K562 (cell line): ENCODE results near the gene POLR3A. TPM values are rescaled to one million over a fixed set of nuclear protein-coding genes. Genes with fewer than 3 reads are reported as not detected.
A peak's percentile ranks its signal among the peaks of the same experiment; 100 is the strongest.

ENCODE experiments used
- CREB1 ChIP-seq, 2 experiments: sonication (generic) in 1 of 2; formaldehyde crosslinking in 1 of 2; IDR thresholded peaks; 2 replicates each; pipeline versions ENCODE4 v1.6.1 to v1.8.0; 2012 to 2022; ENCODE audit warnings: inconsistent platforms in 1 of 2, mild to moderate bottlenecking in 1 of 2, missing genetic modification reagents in 1 of 2, moderate library complexity in 1 of 2
- FOXK2 ChIP-seq, 2 experiments: fragments of 450-650 bp; IDR thresholded peaks in 1 of 2; conservative IDR thresholded peaks in 1 of 2; 2 replicates each; pipeline ENCODE4 v1.6.1; 2016; ENCODE audit warnings: low read depth in 2 of 2, mild to moderate bottlenecking in 1 of 2
- FOXP1 ChIP-seq: sonication (generic); formaldehyde crosslinking; IDR thresholded peaks from 2 replicates; pipeline ENCODE4 v1.8.0; 2022; ENCODE audit warnings: mild to moderate bottlenecking, missing genetic modification reagents
- HBP1 ChIP-seq: fragments of 450-650 bp; formaldehyde crosslinking; IDR thresholded peaks from 2 replicates; pipeline ENCODE4 v1.4.0; 2022; ENCODE audit warnings: missing genetic modification characterization
- MTA2 ChIP-seq: fragments of 450-650 bp; IDR thresholded peaks from 2 replicates; pipeline ENCODE4 v1.6.1; 2016; ENCODE audit warnings: low read depth
- PCBP1 ChIP-seq: fragments of 200-400 bp; formaldehyde crosslinking; IDR thresholded peaks from 2 replicates; pipeline ENCODE4 v1.6.1; 2018; ENCODE audit warnings: mild to moderate bottlenecking, low read depth, low read length; ENCODE audit not compliant: poor library complexity, severe bottlenecking
- SETDB1 ChIP-seq: IDR thresholded peaks from one replicate; pipeline ENCODE4 v1.6.1; 2012; ENCODE audit warnings: low read length, control low read depth, inconsistent platforms
- SFPQ ChIP-seq: fragments of 200-400 bp; formaldehyde crosslinking; IDR thresholded peaks from 2 replicates; pipeline ENCODE4 v1.6.1; 2017; ENCODE audit warnings: mild to moderate bottlenecking, low read depth, low read length, moderate library complexity
- ZNF146 ChIP-seq: IDR thresholded peaks from one replicate; pipeline ENCODE4 v1.6.1; 2018; ENCODE audit warnings: missing compliant biosample characterization; ENCODE audit not compliant: unreplicated experiment
- ZNF197 ChIP-seq: fragments of 200-800 bp; sonication (Bioruptor generic); IDR thresholded peaks from 2 replicates; pipeline ENCODE4 v1.6.1; 2016; ENCODE audit warnings: low read depth, missing genetic modification characterization, missing compliant biosample characterization
- ZNF347 ChIP-seq: fragments of 450-650 bp; formaldehyde crosslinking; IDR thresholded peaks from 2 replicates; pipeline ENCODE4 v1.4.0; 2020; ENCODE audit warnings: low read depth, mild to moderate bottlenecking, moderate library complexity
- ZNF644 ChIP-seq: fragments of 200-800 bp; sonication (Bioruptor generic); IDR thresholded peaks from 2 replicates; pipeline ENCODE4 v1.6.1; 2016; ENCODE audit warnings: low read depth, missing genetic modification characterization, missing compliant biosample characterization
- ZNF668 ChIP-seq: fragments of 250-450 bp; sonication (Bioruptor Pico); IDR thresholded peaks from 2 replicates; pipeline ENCODE4 v1.8.0; 2022; ENCODE audit warnings: mild to moderate bottlenecking, inconsistent platforms
- ZNF76 ChIP-seq: fragments of 250-450 bp; sonication (Bioruptor Pico); IDR thresholded peaks from 2 replicates; pipeline ENCODE4 v1.4.0; 2020; ENCODE audit warnings: mild to moderate bottlenecking, moderate library complexity, borderline replicate concordance
- ZNF766 ChIP-seq: fragments of 200-800 bp; sonication (Bioruptor generic); conservative IDR thresholded peaks from 2 replicates; pipeline ENCODE4 v1.6.1; 2016; ENCODE audit warnings: missing genetic modification characterization, missing compliant biosample characterization
- ZSCAN32 ChIP-seq: fragments of 450-650 bp; formaldehyde crosslinking; IDR thresholded peaks from 2 replicates; pipeline ENCODE4 v1.4.0; 2020; ENCODE audit warnings: mild to moderate bottlenecking, moderate library complexity
- polyA plus RNA-seq, 8 experiments: library from polyadenylated mRNA; depleted of rRNA in 4 of 8; stranded (reverse) in 5 of 8; unstranded in 3 of 8; fragments of >200 nt; fragmentation: Nextera tagmentation in 2 of 8; fragmentation: Illumina TruSeq in 1 of 8; extraction: Ambion mirVana in 2 of 8; extraction: Trizol in 1 of 8; gene quantifications; 2 replicates each; pipeline versions ENCODE4 v1.2.1 to v1.2.3, GENCODE V29; 2011 to 2014; ENCODE audit warnings: inconsistent platforms in 1 of 8, missing spikeins in 1 of 8
- total RNA-seq, 7 experiments: library from RNA; depleted of rRNA in 6 of 7; stranded (reverse); fragments of >200 nt in 6 of 7; fragmentation: Illumina TruSeq in 2 of 7; extraction: Trizol in 2 of 7; gene quantifications; 2 replicates each; pipeline versions ENCODE4 v1.2.1 to v1.2.3, GENCODE V29; 2011 to 2021; ENCODE audit warnings: low replicate concordance in 1 of 7
- TF ChIP-seq, protein P1 (sequence below): sonication (generic); formaldehyde crosslinking; IDR thresholded peaks from 2 replicates; pipeline ENCODE4 v1.8.0; 2023; ENCODE audit warnings: mild to moderate bottlenecking, missing genetic modification reagents
- TF ChIP-seq, protein P2 (sequence below), 2 experiments: fragments of 450-650 bp in 1 of 2; sonication (generic) in 1 of 2; formaldehyde crosslinking in 1 of 2; IDR thresholded peaks in 1 of 2; conservative IDR thresholded peaks in 1 of 2; 2 replicates each; pipeline versions ENCODE4 v1.6.1 to v1.8.1; 2016 to 2023; ENCODE audit warnings: mild to moderate bottlenecking in 2 of 2, moderate library complexity in 2 of 2, inconsistent platforms in 1 of 2, missing genetic modification reagents in 1 of 2

The POLR3A gene
- total and polyA plus RNA-seq, 9 of the 15 experiments (the other 6 are each of a cell fraction or from before 2014, with no cell fraction given): 14.9 to 37.0 (median 26.7) TPM

- TF ChIP-seq ZNF146 (CRISPR knock-in tag): no peak
- TF ChIP-seq, protein P1, sequence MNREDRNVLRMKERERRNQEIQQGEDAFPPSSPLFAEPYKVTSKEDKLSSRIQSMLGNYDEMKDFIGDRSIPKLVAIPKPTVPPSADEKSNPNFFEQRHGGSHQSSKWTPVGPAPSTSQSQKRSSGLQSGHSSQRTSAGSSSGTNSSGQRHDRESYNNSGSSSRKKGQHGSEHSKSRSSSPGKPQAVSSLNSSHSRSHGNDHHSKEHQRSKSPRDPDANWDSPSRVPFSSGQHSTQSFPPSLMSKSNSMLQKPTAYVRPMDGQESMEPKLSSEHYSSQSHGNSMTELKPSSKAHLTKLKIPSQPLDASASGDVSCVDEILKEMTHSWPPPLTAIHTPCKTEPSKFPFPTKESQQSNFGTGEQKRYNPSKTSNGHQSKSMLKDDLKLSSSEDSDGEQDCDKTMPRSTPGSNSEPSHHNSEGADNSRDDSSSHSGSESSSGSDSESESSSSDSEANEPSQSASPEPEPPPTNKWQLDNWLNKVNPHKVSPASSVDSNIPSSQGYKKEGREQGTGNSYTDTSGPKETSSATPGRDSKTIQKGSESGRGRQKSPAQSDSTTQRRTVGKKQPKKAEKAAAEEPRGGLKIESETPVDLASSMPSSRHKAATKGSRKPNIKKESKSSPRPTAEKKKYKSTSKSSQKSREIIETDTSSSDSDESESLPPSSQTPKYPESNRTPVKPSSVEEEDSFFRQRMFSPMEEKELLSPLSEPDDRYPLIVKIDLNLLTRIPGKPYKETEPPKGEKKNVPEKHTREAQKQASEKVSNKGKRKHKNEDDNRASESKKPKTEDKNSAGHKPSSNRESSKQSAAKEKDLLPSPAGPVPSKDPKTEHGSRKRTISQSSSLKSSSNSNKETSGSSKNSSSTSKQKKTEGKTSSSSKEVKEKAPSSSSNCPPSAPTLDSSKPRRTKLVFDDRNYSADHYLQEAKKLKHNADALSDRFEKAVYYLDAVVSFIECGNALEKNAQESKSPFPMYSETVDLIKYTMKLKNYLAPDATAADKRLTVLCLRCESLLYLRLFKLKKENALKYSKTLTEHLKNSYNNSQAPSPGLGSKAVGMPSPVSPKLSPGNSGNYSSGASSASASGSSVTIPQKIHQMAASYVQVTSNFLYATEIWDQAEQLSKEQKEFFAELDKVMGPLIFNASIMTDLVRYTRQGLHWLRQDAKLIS (CRISPR knock-in tag): peak; percentile 46
- TF ChIP-seq PCBP1: peak; percentile 41
- no peak for TF ChIP-seq ZNF347 (CRISPR knock-in tag)
- TF ChIP-seq, protein P2, sequence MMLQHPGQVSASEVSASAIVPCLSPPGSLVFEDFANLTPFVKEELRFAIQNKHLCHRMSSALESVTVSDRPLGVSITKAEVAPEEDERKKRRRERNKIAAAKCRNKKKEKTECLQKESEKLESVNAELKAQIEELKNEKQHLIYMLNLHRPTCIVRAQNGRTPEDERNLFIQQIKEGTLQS (IDR thresholded peaks at IDR 0.05): no peak
- TF ChIP-seq, protein P2 (CRISPR knock-in tag; conservative IDR thresholded peaks at IDR 0.05): no peak
- TF ChIP-seq HBP1: no peak
- no peak for TF ChIP-seq ZNF644 (tag)
- no peak for TF ChIP-seq ZNF766 (CRISPR knock-in tag)
- TF ChIP-seq ZNF668: no peak
- no peak for TF ChIP-seq ZSCAN32 (CRISPR knock-in tag)
- no peak; the same call in 1 of the 2 replicates for TF ChIP-seq CREB1 (IDR thresholded peaks at IDR 0.05)
- TF ChIP-seq CREB1 (CRISPR knock-in tag; IDR thresholded peaks at IDR 0.05): peak; percentile 43; the same call in 1 of the 2 replicates
- no peak for TF ChIP-seq MTA2
- TF ChIP-seq ZNF76 (CRISPR knock-in tag): no peak
- no peak for TF ChIP-seq SFPQ
- TF ChIP-seq FOXK2 (conservative IDR thresholded peaks at IDR 0.05 in 1 of 2, IDR thresholded peaks at IDR 0.05 in 1 of 2; ENCODE audit: low read depth in 2 of 2): no peak
- TF ChIP-seq SETDB1: no peak
- 0 out of 2 replicates have a peak, but pooled peaks have one; percentile 28 for TF ChIP-seq FOXP1 (CRISPR knock-in tag)
- no peak for TF ChIP-seq ZNF197 (CRISPR knock-in tag)
Measured at GRCh38 chr10:77925795-77926565, 103.3 kb downstream of the POLR3A start (continued).
